ENCODE measurements around the gene ADAT3. TPM values are rescaled to one million over a fixed set of nuclear protein-coding genes. Genes with fewer than 3 reads are reported as not detected.

The ADAT3 gene
- 10.0 and 12.7 TPM in 2 replicates for total RNA-seq (2014; rRNA removed; shearing (Covaris generic))

DNA sequence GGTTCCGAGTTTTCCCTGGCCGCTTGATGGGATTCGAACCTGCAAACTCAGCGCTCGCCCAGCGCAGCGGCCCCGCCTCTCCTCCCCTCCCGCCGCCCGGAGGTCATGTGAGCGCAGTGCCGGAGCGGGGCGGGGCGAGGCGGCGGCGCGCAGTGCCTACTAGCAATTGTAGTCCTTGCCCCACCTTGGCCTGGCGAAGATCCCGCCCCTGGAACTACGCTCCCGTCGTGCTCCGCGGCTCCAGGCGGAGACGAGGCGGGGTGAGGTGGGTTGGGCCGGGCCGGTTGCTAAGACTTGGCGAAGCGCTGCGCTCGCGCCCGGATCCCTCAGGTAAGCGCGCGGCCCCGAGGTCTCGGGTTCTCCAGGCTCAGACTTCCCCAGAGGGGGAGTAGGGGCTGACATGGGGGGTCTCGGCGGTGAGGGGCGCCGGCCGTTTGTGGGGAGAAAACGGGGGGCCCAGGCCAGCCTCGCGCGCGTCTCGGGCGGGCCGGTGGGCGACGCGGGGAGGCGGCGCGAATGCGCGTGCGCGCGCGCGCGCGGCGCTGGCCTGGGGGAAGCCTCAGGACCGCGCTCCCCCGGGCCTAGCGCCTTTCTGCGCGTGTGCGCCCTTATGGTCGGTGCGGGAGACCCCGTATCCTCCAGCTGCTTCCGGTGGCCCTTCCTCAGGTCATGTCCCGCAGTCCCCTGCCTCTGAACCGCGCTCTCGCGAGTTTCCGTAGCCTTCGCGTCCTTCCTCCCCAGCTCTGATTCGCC is at the start of gene ADAT3, which contains the start of gene SCAMP4:
ADAT3 (plus strand) TSS at position 290 of the 753 bp plus-strand sequence. CDS start 6,649 bp downstream, outside the sequence.
SCAMP4 (plus strand) TSS at position 290 of the 753 bp plus-strand sequence. CDS start 9,621 bp downstream, outside the sequence.
- Histone ChIP-seq H3K36me3 (replicated peaks; ENCODE audit: control insufficient read depth, insufficient read depth, low read length) (no peaks in the 10 kb centered on the region), H3K4me3 (ENCODE audit: insufficient read depth, low read depth, low read length) (peak within 1 kb of the TSS; percentile 67), H3K27me3 (ENCODE audit: control insufficient read depth, insufficient read depth, low read length) (no peaks in the 10 kb centered on the region)
- peak; percentile 99 for DNase-seq

DNA sequence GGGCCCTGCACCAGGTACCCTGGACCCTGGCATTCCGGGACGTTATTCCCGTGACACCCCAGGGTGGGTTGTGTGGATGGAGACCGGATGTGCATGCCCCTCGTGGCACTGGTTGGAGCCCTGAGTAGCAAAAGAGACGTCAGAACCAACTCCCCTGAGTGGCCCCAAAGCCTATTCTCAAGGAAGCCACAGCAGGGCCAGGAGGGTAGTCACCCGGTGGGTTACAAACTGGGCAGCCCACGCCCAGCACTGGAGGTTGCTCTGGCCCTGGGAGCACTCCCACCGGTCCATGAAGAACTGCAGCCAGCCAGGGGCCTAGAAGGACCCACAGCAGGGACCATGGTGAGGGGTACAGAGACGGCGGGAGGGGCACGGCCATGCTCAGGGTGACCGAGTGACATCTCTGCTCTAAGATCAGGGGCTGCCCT is 49.4 kb upstream of the ADAT3 start:
- Histone ChIP-seq H3K36me3 (replicated peaks; ENCODE audit: control insufficient read depth, insufficient read depth, low read length) (no peaks in the 10 kb centered on the region; the same call in 1 of the 2 replicates), H3K27me3 (ENCODE audit: control insufficient read depth, insufficient read depth, low read length) (no peaks in the 10 kb centered on the region), H3K4me3 (ENCODE audit: insufficient read depth, low read depth, low read length) (no peak overlapping the region)
- no peak for DNase-seq

DNA sequence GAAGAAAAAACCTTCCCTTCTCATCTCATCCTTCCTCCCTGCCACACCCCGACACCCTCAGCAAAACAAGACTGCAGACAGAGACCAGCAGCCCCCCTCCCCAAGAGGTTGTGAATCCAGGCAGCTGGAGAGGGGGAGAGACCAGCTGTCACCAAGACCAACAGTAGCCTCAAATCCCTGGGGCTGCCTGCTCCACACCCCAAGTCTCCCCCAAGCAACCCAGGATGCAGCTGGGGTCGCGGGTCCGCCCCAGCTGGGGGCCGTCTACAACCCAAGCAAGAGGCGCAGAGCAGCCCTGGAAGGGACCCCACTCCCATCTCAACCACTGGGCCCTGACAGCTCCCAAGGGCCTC is 48.9 kb upstream of the ADAT3 start:
- DNase-seq, result peak; percentile 80
- Histone ChIP-seq H3K27me3 (ENCODE audit: control insufficient read depth, insufficient read depth, low read length) (no peaks in the 10 kb centered on the region), H3K36me3 (replicated peaks; ENCODE audit: control insufficient read depth, insufficient read depth, low read length) (no peaks in the 10 kb centered on the region; the same call in 1 of the 2 replicates), H3K4me3 (ENCODE audit: insufficient read depth, low read depth, low read length) (peak overlapping the region; percentile 59)

DNA sequence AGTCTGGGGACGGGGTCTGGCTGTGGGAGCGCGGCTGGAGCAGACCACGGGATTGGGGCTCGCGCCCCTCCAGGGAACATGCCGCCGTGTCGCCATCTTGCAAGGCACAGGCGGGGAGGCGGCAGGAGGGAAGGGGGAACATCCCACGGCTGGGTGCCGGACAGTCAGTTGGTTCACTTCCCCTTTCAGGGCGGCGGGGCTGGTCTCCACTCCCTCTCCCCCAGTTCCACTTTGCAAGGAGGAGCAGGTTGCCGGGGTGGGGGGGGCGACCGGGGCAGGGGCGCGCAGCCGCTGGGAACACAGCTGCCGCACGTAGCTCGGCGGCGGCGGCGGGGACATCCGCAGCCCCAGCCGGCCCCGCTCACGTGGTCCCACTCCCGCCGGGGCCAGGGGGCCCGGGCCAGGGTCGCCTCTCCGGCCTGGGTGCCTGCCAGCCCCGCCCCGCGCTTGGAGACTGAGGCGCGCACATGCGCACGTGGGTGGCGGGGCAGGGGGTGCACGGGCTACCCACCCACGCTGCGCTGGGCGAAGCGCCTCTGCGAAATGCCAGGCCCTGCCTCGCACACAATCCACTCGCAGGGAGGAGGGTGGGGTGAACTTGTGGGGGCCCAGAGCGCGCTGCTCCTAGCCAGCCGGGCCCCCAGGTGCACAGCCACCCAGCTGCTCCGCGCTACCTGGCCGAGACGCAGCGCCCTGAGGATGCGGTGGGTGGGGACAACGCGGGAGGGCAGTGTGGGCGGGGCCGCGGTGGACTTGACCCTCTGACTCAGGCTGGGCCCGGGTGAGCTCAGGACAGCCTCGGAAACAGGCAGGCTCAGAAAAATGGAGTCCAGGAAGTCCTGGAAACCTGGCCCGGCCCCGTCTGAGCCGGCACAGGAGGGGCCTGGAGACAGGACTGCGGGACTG is 48.2 kb upstream of the ADAT3 start:
- Histone ChIP-seq H3K36me3 (replicated peaks; ENCODE audit: control insufficient read depth, insufficient read depth, low read length) (no peaks in the 10 kb centered on the region; the same call in 1 of the 2 replicates), H3K4me3 (ENCODE audit: insufficient read depth, low read depth, low read length) (peak overlapping the region; percentile 59), H3K27me3 (ENCODE audit: control insufficient read depth, insufficient read depth, low read length) (peaks cover 4% of the 10 kb centered on the region; the same call in 1 of the 2 replicates)
- peak; percentile 92 for DNase-seq

DNA sequence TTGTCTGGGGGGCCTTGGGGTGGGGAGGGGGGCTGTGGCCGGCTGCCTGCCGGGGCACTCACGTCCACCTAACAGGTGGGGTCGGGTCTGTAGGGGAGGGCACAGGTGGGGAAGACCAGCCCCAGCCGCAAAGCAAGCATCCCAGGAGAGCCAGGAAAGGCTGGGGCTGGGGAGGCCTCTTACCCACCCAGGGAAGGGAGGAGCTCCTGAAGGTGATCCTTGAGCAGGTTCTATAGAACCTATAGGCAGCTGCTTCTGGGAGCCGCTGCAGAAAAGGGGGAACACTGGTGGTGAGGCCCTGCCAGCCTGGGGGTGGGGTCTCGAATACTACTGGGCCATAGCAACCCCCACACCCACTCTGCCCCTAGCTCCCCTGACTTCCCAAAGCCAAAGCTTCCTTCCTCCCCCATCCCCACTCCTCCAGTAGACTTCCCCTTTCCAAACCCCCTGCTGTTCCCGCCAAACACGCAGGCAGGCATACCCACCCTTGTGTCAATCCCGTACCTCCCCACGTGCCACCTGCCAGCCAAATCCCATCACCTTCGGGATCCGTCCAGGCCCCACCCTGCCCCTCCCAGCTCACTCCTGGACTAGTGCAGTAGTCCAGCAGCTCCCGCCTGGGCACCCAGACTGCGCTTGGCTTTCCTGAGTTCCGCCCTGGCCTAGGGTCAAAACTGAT is 47.4 kb upstream of the ADAT3 start:
- Histone ChIP-seq H3K36me3 (replicated peaks; ENCODE audit: control insufficient read depth, insufficient read depth, low read length) (no peaks in the 10 kb centered on the region; the same call in 1 of the 2 replicates), H3K27me3 (ENCODE audit: control insufficient read depth, insufficient read depth, low read length) (peaks cover 6% of the 10 kb centered on the region; the same call in 1 of the 2 replicates), H3K4me3 (ENCODE audit: insufficient read depth, low read depth, low read length) (peak overlapping the region; percentile 59; the same call in 1 of the 2 replicates)
- DNase-seq, result peak; percentile 70

DNA sequence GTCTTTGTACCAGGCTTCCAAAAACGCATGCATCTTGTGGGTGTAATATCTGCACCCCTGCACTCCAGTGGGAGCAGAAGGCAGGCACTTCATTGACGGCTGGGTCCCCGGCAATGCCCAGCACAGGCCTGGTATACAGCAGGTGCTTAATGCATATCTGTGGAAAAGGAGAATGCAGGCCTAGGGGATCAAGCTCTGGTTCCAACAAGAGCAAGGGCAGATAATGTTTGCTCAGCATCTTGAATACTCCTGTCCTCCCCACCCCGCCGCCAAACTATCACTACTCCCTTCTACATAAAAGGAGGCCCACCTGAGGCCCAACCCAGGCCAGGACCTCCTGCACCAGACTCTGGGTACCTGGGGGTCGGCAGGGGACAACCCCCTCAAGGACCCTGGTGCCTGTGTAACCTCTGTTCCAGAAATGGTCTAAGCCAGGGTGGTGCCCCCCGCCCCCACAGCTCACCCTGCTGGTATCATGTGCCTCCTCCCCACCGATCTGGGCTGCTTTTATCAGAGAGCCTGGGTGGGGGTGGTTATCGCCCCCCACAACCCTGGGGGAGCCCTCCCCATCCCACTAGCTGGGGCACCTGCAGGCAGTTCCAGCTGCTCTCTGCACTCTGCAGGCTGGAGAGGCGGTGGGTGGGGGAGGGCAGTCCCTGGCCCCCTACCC is 46.7 kb upstream of the ADAT3 start:
- H3K4me3 ChIP-seq (ENCODE audit: insufficient read depth, low read depth, low read length), result no peak overlapping the region

DNA sequence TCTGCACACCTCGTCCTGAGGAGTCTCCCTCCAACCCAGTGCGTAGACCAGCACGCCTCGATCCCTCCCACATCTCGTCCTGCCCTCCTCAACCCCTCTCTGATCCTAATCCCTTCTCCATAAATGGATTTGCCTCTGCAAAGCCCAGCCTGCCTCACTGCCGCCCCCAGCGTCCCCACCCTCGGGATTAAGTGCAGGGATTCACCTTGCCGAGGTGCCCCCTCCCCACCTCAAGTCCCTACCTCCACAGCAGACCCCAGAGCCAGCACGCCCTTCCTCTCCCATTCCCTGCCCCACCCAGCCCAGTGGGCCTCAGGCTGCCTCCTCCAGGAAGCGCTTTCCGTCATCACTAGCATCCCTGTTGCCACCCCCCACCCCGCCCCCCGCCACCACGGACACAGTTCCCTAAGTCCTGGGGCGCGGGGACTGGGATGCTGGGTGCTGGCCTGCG is 45.8 kb upstream of the ADAT3 start:
- no peaks in the 10 kb centered on the region for H3K36me3 ChIP-seq (replicated peaks; ENCODE audit: control insufficient read depth, insufficient read depth, low read length)
- H3K27me3 ChIP-seq (ENCODE audit: control insufficient read depth, insufficient read depth, low read length), result peaks cover 6% of the 10 kb centered on the region; the same call in 1 of the 2 replicates
- no peak overlapping the region for H3K4me3 ChIP-seq (ENCODE audit: insufficient read depth, low read depth, low read length)
- DNase-seq, result peak; percentile 87

More for the DNA sequence above, 46.7 kb upstream of the ADAT3 start:
- Histone ChIP-seq H3K36me3 (replicated peaks; ENCODE audit: control insufficient read depth, insufficient read depth, low read length) (no peaks in the 10 kb centered on the region; the same call in 1 of the 2 replicates), H3K27me3 (ENCODE audit: control insufficient read depth, insufficient read depth, low read length) (peaks cover 6% of the 10 kb centered on the region; the same call in 1 of the 2 replicates)
- no peak for DNase-seq

DNA sequence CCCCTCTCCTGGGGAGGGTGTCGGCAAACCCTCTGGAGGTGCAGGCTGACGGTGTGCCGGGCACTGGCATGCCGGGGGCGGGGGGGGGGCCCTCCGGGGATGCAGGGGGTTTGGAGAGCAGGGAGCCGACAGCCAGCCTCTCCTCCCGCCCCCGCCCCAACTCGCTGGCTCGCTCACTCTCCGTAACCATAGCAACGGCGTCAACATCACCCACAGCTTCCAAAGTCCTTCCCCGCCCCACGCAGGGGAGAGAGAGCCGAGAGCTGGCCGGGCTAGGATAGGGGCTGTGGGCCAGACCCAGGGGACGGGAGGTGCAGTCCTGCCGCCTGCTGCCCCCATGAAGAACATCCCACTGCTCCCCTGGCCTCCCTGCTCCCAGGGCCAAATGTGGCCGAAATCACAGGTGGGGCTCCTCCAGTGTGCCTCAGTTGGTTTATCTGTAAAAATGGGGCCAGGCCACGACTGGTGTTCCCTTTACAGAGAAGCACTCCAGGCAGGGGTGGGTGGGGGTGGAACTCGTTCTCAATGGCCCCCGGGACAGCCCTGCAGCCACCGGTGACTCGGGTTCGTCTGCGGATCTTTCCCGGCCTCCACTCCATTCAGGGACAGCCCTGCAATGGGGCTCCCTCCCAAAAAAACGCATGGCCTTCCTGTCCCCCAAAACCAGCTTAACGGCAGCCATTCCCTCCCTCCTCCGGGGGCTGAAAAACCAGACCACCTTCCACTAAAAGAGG is 45.0 kb upstream of the ADAT3 start:
- Histone ChIP-seq H3K36me3 (replicated peaks; ENCODE audit: control insufficient read depth, insufficient read depth, low read length) (no peaks in the 10 kb centered on the region), H3K4me3 (ENCODE audit: insufficient read depth, low read depth, low read length) (peak overlapping the region; percentile 20), H3K27me3 (ENCODE audit: control insufficient read depth, insufficient read depth, low read length) (peaks cover 6% of the 10 kb centered on the region; the same call in 1 of the 2 replicates)
- DNase-seq, result peak; percentile 90

DNA sequence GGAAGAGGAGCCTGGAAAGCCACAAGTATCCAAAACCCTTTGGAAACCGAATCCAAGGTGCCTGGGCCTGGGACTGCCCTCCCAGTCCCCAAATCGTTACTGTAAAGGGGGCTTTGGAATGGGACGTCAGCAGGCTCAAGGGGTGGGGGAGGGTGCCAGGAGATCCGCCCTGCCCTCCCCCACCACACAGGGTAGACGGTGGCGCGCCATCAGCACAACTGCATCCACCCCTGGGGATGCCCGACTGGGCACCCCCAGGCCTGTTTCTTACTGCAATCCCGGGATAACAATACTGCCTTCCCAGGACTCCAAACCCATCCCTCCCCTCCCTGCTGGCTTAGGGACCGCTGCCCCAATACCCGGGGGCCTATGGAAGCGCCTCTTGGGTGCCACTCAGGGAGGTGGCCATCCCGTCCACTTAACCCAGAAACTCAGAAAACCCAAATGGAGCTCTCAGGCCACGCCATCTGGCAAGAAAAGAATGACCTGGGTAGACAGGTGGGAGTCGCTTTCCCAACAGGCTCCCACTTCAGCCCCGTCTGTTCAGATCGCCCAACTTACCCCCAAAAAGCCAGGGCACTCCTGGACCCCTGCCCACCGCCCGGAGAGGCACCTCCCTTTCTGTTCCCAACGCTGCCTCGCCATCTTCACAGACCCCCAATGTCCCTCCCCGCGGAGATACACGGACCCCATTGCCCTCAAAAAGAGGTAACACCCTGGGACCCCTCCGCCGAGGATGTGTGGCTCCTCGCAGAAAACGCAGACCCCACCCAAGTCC is 44.2 kb upstream of the ADAT3 start:
- Histone ChIP-seq H3K27me3 (ENCODE audit: control insufficient read depth, insufficient read depth, low read length) (peaks cover 6% of the 10 kb centered on the region; the same call in 1 of the 2 replicates), H3K4me3 (ENCODE audit: insufficient read depth, low read depth, low read length) (peak overlapping the region; percentile 72)
- peak; percentile 73 for DNase-seq

DNA sequence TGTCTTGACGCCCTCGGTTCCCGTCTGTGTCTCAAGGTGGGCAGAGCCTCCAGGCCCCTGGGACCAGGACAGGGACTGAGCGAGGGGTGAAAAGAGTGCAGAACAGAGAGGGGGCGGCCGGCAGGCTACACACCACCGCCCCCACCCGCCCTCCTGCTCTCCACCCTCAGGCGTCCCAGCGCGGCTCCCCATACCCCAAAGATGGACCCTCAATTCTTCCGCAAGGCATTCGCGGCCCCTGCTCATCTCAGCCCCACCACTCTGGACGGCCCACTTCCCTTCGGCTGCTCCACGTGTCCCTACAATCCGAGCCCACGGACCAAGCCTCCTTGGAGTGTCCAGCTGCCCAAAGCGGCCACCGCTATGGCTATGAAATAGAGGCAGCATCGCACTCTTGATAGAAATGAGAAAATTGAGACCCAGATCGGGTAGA is 43.6 kb upstream of the ADAT3 start:
- no peaks in the 10 kb centered on the region for H3K36me3 ChIP-seq (replicated peaks; ENCODE audit: control insufficient read depth, insufficient read depth, low read length)

More for the DNA sequence above, 44.2 kb upstream of the ADAT3 start:
- H3K36me3 ChIP-seq (replicated peaks; ENCODE audit: control insufficient read depth, insufficient read depth, low read length), result no peaks in the 10 kb centered on the region

DNA sequence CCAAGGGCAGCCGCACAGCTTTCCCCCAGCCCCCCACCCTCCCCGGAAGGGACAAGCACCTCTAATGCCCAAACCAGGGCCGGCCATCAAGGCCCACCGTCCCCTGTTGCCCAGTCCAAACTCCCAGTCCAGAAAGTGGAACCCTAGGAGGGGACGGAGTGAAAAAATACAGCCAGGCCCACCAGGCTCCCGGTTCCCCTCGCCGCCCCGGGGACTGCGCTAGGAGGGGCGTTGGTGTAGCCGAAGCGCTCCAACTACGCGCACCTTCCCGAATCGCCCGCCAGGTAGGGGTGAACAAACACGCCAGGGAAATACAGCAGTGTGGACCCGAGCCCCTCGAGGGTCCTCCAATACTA is 43.2 kb upstream of the ADAT3 start:
- DNase-seq, result peak; percentile 75
- H3K4me3 ChIP-seq (ENCODE audit: insufficient read depth, low read depth, low read length), result peak overlapping the region; percentile 72
- no peaks in the 10 kb centered on the region for H3K36me3 ChIP-seq (replicated peaks; ENCODE audit: control insufficient read depth, insufficient read depth, low read length)
- H3K27me3 ChIP-seq (ENCODE audit: control insufficient read depth, insufficient read depth, low read length), result peaks cover 6% of the 10 kb centered on the region; the same call in 1 of the 2 replicates

More for the DNA sequence above, 43.6 kb upstream of the ADAT3 start:
- H3K27me3 ChIP-seq (ENCODE audit: control insufficient read depth, insufficient read depth, low read length), result peaks cover 6% of the 10 kb centered on the region; the same call in 1 of the 2 replicates
- DNase-seq, result peak; percentile 71
- H3K4me3 ChIP-seq (ENCODE audit: insufficient read depth, low read depth, low read length), result peak overlapping the region; percentile 72

All from H7 (cell line).